Panc1 (cell line): ENCODE results near the gene ATP6V0C.

ENCODE experiments used
- CTCF ChIP-seq: fragments of 450-650 bp; IDR thresholded peaks from 2 replicates; pipeline ENCODE4 v1.5.1; 2017; ENCODE audit warnings: mild to moderate bottlenecking
- POLR2AphosphoS5 ChIP-seq: IDR thresholded peaks from 2 replicates; pipeline ENCODE4 v1.6.1; 2012; ENCODE audit warnings: mild to moderate bottlenecking, low read depth, low read length, moderate library complexity
- REST ChIP-seq, 2 experiments: IDR thresholded peaks; 2 replicates each; pipeline ENCODE4 v1.6.1; 2011 to 2012; ENCODE audit warnings: low read depth in 2 of 2, control low read depth in 1 of 2, low read length in 1 of 2, mild to moderate bottlenecking in 1 of 2, moderate library complexity in 1 of 2; ENCODE audit not compliant: insufficient read depth in 1 of 2
- SIN3A ChIP-seq: IDR thresholded peaks from 2 replicates; pipeline ENCODE4 v1.6.1; 2012; ENCODE audit warnings: low read depth, mild to moderate bottlenecking, low read length, moderate library complexity, borderline replicate concordance; ENCODE audit not compliant: insufficient read depth
- TCF7L2 ChIP-seq: IDR thresholded peaks from 2 replicates; pipeline ENCODE4 v1.6.1; 2011; ENCODE audit warnings: mild to moderate bottlenecking, low read depth, low read length, inconsistent platforms

- TF ChIP-seq CTCF, result no peak
- TF ChIP-seq POLR2AphosphoS5, result no peak
- TF ChIP-seq TCF7L2, result no peak
- TF ChIP-seq REST (IDR thresholded peaks at IDR 0.05; ENCODE audit: insufficient read depth in 1 of 2, low read depth in 2 of 2, low read length in 1 of 2), result no peak
- no peak for TF ChIP-seq SIN3A
These were observed 36.4 kb upstream of the ATP6V0C start for GRCh38 chr16:2477327-2477726.
